Measurements from ENCODE around the gene ELAVL3. TPM values are rescaled to one million over a fixed set of nuclear protein-coding genes. Genes with fewer than 3 reads are reported as not detected.

ELAVL3 gene
- total and polyA plus RNA-seq, 2 donors (not counting 1 experiment from before 2014, with no cell fraction given): under 0.01 TPM; not detected in 1

Other genes with a start within 250 kb of the ELAVL3 start
- gene ANGPTL8, start 241.4 kb downstream of the ELAVL3 start, total RNA-seq: not detected in 2 replicates
- not detected in 2 replicates for gene ANGPTL8, start 241.4 kb downstream of the ELAVL3 start, polyA plus RNA-seq
- 10.5 and 17.7 TPM in 2 replicates for gene DOCK6, start 218.5 kb downstream of the ELAVL3 start, total RNA-seq
- gene DOCK6, start 218.5 kb downstream of the ELAVL3 start, polyA plus RNA-seq: 6.9 and 10.0 TPM in 2 replicates
- gene TSPAN16, start 184.9 kb downstream of the ELAVL3 start, total RNA-seq: not detected in 2 replicates
- not detected in 2 replicates for gene TSPAN16, start 184.9 kb downstream of the ELAVL3 start, polyA plus RNA-seq
- 15.4 and 20.0 TPM in 2 replicates for gene RAB3D, start 141.4 kb downstream of the ELAVL3 start, total RNA-seq
- 11.5 and 16.2 TPM in 2 replicates for gene RAB3D, start 141.4 kb downstream of the ELAVL3 start, polyA plus RNA-seq
- 54.7 and 76.8 TPM in 2 replicates for gene TMEM205, start 134.8 kb downstream of the ELAVL3 start, total RNA-seq
- gene TMEM205, start 134.8 kb downstream of the ELAVL3 start, polyA plus RNA-seq: 68.4 and 78.6 TPM in 2 replicates
- 10.1 and 11.3 TPM in 2 replicates for gene CCDC159, start 134.5 kb downstream of the ELAVL3 start, total RNA-seq
- gene CCDC159, start 134.5 kb downstream of the ELAVL3 start, polyA plus RNA-seq: 13.8 and 14.4 TPM in 2 replicates
- 7.4 and 13.0 TPM in 2 replicates for gene PLPPR2, start 125.6 kb downstream of the ELAVL3 start, total RNA-seq
- gene PLPPR2, start 125.6 kb downstream of the ELAVL3 start, polyA plus RNA-seq: 17.6 and 21.2 TPM in 2 replicates
- gene SWSAP1, start 106.4 kb downstream of the ELAVL3 start, total RNA-seq: 0.50 and 0.51 TPM in 2 replicates
- 0.76 and 1.2 TPM in 2 replicates for gene SWSAP1, start 106.4 kb downstream of the ELAVL3 start, polyA plus RNA-seq
- 6.4 and 9.2 TPM in 2 replicates for gene EPOR, start 96.7 kb downstream of the ELAVL3 start, total RNA-seq
- gene EPOR, start 96.7 kb downstream of the ELAVL3 start, polyA plus RNA-seq: 3.6 and 3.8 TPM in 2 replicates
- gene RGL3, start 61.7 kb downstream of the ELAVL3 start, total RNA-seq: 1.8 and 4.0 TPM in 2 replicates
- gene RGL3, start 61.7 kb downstream of the ELAVL3 start, polyA plus RNA-seq: 0.20 and 0.90 TPM in 2 replicates
- gene ODAD3, start 45.9 kb downstream of the ELAVL3 start, total RNA-seq: 0.26 and 0.66 TPM in 2 replicates
- 0.32 and 0.67 TPM in 2 replicates for gene ODAD3, start 45.9 kb downstream of the ELAVL3 start, polyA plus RNA-seq
- gene PRKCSH, start 45.4 kb downstream of the ELAVL3 start, total RNA-seq: 120 and 134 TPM in 2 replicates
- gene PRKCSH, start 45.4 kb downstream of the ELAVL3 start, polyA plus RNA-seq: 110 and 117 TPM in 2 replicates
- 3.5 and 3.6 TPM in 2 replicates for gene ZNF653, start 24.8 kb upstream of the ELAVL3 start, total RNA-seq
- gene ZNF653, start 24.8 kb upstream of the ELAVL3 start, polyA plus RNA-seq: 3.1 and 5.5 TPM in 2 replicates
- gene ECSIT, start 48.1 kb upstream of the ELAVL3 start, total RNA-seq: 33.5 and 49.1 TPM in 2 replicates
- 19.3 and 22.6 TPM in 2 replicates for gene ECSIT, start 48.1 kb upstream of the ELAVL3 start, polyA plus RNA-seq
- gene CNN1, start 57.8 kb upstream of the ELAVL3 start, total RNA-seq: 17.2 and 20.3 TPM in 2 replicates
- 24.0 and 83.9 TPM in 2 replicates for gene CNN1, start 57.8 kb upstream of the ELAVL3 start, polyA plus RNA-seq
- gene ELOF1, start 78.2 kb upstream of the ELAVL3 start, total RNA-seq: 28.2 and 29.6 TPM in 2 replicates
- 52.2 and 57.8 TPM in 2 replicates for gene ELOF1, start 78.2 kb upstream of the ELAVL3 start, polyA plus RNA-seq
- gene ACP5, start 96.6 kb upstream of the ELAVL3 start, total RNA-seq: 1.2 and 2.6 TPM in 2 replicates
- 0.19 and 2.2 TPM in 2 replicates for gene ACP5, start 96.6 kb upstream of the ELAVL3 start, polyA plus RNA-seq
- 19.5 and 26.3 TPM in 2 replicates for gene ZNF627, start 116.4 kb upstream of the ELAVL3 start, total RNA-seq
- 7.9 and 10.8 TPM in 2 replicates for gene ZNF627, start 116.4 kb upstream of the ELAVL3 start, polyA plus RNA-seq